Measurements from ENCODE around the gene KCNH2.

- TF ChIP-seq CTCF (IDR thresholded peaks at IDR 0.05) (no peak), POLR2A (IDR thresholded peaks at IDR 0.05) (no peak), EP300 (IDR thresholded peaks at IDR 0.05) (no peak)
Observed at GRCh38 chr7:150945853-150946420, 32.2 kb downstream of the KCNH2 start.
